B cell (primary cell): ENCODE data around the gene RNF114. TPM values are rescaled to one million over a fixed set of nuclear protein-coding genes. Genes with fewer than 3 reads are reported as not detected.

Experiments
- ATAC-seq: fragments of 200-7000 bp; cut with Tn5 transposase; one replicate; pipeline ENCODE4 v1.10.0; 2021; ENCODE audit warnings: low read depth, mild to moderate bottlenecking, moderate number of reproducible peaks, moderate library complexity
- CTCF ChIA-PET: fragments of 350-600 bp; sonication (Branson Sonifier 250); formaldehyde crosslinking; loops from one replicate; lab custom pipeline; 2021; ENCODE audit warnings: antibody characterized with exemption, inconsistent platforms; lab: Charles Lee
- POLR2A ChIA-PET: fragments of 350-600 bp; sonication (Branson Sonifier 250); formaldehyde crosslinking; loops from one replicate; lab custom pipeline; 2021; ENCODE audit warnings: antibody characterized with exemption; lab: Charles Lee
- DNase-seq: peaks from one replicate; pipeline ENCODE4 v3.0.0; 2013
- H2AFZ ChIP-seq: 2 replicates; pipeline ENCODE4 v1.6.1; 2012; ENCODE audit warnings: mild to moderate bottlenecking, low read depth, low read length; ENCODE audit not compliant: insufficient read depth, poor library complexity, severe bottlenecking
- H3K27ac ChIP-seq, 2 donors: 1 replicate in 1 of 2; 2 replicates in 1 of 2; pipeline ENCODE4 v1.5.1; 2012 to 2013; ENCODE audit warnings: low read length in 2 of 2, mild to moderate bottlenecking in 2 of 2, moderate library complexity in 1 of 2
- H3K27me3 ChIP-seq, 4 experiments: fragments of 200-600 bp in 1 of 4; sonication (generic) in 1 of 4; replicated peaks in 1 of 4; 1 replicate in 2 of 4; 2 replicates in 2 of 4; pipeline versions ENCODE4 v1.6.1 to v1.7.0; 2013 to 2016; ENCODE audit warnings: low read length in 3 of 4, mild to moderate bottlenecking in 2 of 4, mixed read lengths in 1 of 4, moderate library complexity in 1 of 4; ENCODE audit not compliant: insufficient read depth in 4 of 4, control insufficient read depth in 3 of 4; ENCODE audit errors: control extremely low read depth in 1 of 4
- H3K36me3 ChIP-seq, 2 experiments: replicated peaks in 1 of 2; 1 replicate in 1 of 2; 2 replicates in 1 of 2; pipeline versions ENCODE4 v1.6.1 to v1.7.1; 2013; ENCODE audit warnings: low read length in 1 of 2; ENCODE audit not compliant: insufficient read depth in 2 of 2, control insufficient read depth in 1 of 2; ENCODE audit errors: control extremely low read depth in 1 of 2, extremely low read depth in 1 of 2
- H3K4me1 ChIP-seq, 2 donors: fragments of 200-600 bp in 1 of 2; sonication (generic) in 1 of 2; 1 replicate in 1 of 2; 2 replicates in 1 of 2; pipeline versions ENCODE4 v1.5.1 to v1.6.1; 2013 to 2017; ENCODE audit warnings: low read length in 2 of 2; ENCODE audit not compliant: control insufficient read depth in 2 of 2, insufficient read depth in 2 of 2
- H3K4me2 ChIP-seq: replicated peaks from 2 replicates; pipeline ENCODE3; 2012; ENCODE audit warnings: mild to moderate bottlenecking, low read depth, low read length; ENCODE audit not compliant: poor library complexity, severe bottlenecking
- H3K4me3 ChIP-seq, 5 experiments: fragments of 200-600 bp in 1 of 5; sonication (generic) in 1 of 5; 1 replicate in 3 of 5; 2 replicates in 2 of 5; pipeline versions ENCODE4 v1.5.1 to v1.7.0; 2011 to 2016; ENCODE audit warnings: low read length in 4 of 5, mild to moderate bottlenecking in 4 of 5, low read depth in 2 of 5, control low read depth in 1 of 5, moderate library complexity in 1 of 5; ENCODE audit not compliant: insufficient read depth in 1 of 5; ENCODE audit errors: control extremely low read depth in 1 of 5, extremely low read depth in 1 of 5
- H3K79me2 ChIP-seq: fragments of 200-600 bp; sonication (generic); one replicate; pipeline ENCODE4 v1.6.0; 2016; ENCODE audit warnings: low read length; ENCODE audit not compliant: control insufficient read depth, insufficient read depth
- H3K9ac ChIP-seq: fragments of 200-600 bp; sonication (generic); 2 replicates; pipeline ENCODE4 v1.6.1; 2017; ENCODE audit warnings: mild to moderate bottlenecking, low read length, moderate library complexity
- H3K9me3 ChIP-seq, 3 donors: one replicate each; pipeline versions ENCODE4 v1.6.1 to v1.7.1; 2013; ENCODE audit warnings: low read length in 2 of 3; ENCODE audit not compliant: control insufficient read depth in 2 of 3, insufficient read depth in 1 of 3; ENCODE audit errors: control extremely low read depth in 1 of 3
- H4K20me1 ChIP-seq: 2 replicates; pipeline ENCODE4 v1.6.0; 2012; ENCODE audit warnings: mild to moderate bottlenecking, low read length; ENCODE audit not compliant: insufficient read depth, control insufficient read depth, poor library complexity, severe bottlenecking
- H3K27ac Mint-ChIP-seq: one replicate; pipeline ENCODE4 v1.8.0; 2021; ENCODE audit warnings: mixed read lengths
- H3K27me3 Mint-ChIP-seq: one replicate; pipeline ENCODE4 v1.8.0; 2021; ENCODE audit warnings: mixed read lengths
- H3K4me1 Mint-ChIP-seq: one replicate; pipeline ENCODE4 v1.8.0; 2021; ENCODE audit warnings: mixed read lengths
- H3K4me3 Mint-ChIP-seq: one replicate; pipeline ENCODE4 v1.8.0; 2021; ENCODE audit warnings: mixed read lengths
- H3K9me3 Mint-ChIP-seq: one replicate; pipeline ENCODE4 v1.8.0; 2022; ENCODE audit warnings: mixed read lengths; ENCODE audit not compliant: insufficient read depth
- CTCF ChIP-seq: fragments of 200-600 bp; IDR thresholded peaks from one replicate; pipeline ENCODE4 v1.8.0; 2022; ENCODE audit warnings: antibody characterized with exemption, mild to moderate bottlenecking
- EZH2 ChIP-seq: IDR thresholded peaks from 2 replicates; pipeline ENCODE4 v1.6.1; 2012; ENCODE audit warnings: borderline replicate concordance, low read depth, mild to moderate bottlenecking, moderate library complexity, low read length; ENCODE audit not compliant: insufficient read depth, poor library complexity, severe bottlenecking
- WGBS: methylation state at CpG from one replicate; pipeline ENCODE4 v1.1.5; 2013; ENCODE audit warnings: missing lambda C conversion rate; ENCODE audit not compliant: insufficient coverage; 5-methylcytosine and 5-hydroxymethylcytosine counted together
- intact Hi-C: fragments of 100-400 bp; cut with micrococcal nuclease; formaldehyde crosslinking; loops from one replicate; pipeline ENCODE4 v1.10.0; 2022
- polyA plus RNA-seq: library from polyadenylated mRNA; depleted of rRNA; stranded (reverse); fragments of >200 nt; gene quantifications from 2 replicates; pipeline ENCODE4 v1.2.3, GENCODE V29; 2012
- total RNA-seq, 2 donors: library from RNA; stranded (reverse); fragments of 120-200 nt in 1 of 2; gene quantifications; 1 replicate in 1 of 2; 2 replicates in 1 of 2; pipeline versions ENCODE4 v1.2.3 to v1.2.4, GENCODE V29; 2013 to 2022

The RNF114 gene
- total and polyA plus RNA-seq, 2 donors (not counting 1 experiment from before 2014, with no cell fraction given), result 81.7 to 117 TPM

- H3K27me3 Mint-ChIP-seq, result no peaks in the 10 kb centered on the region
- peaks cover 19% of the 10 kb centered on the region for H3K4me1 Mint-ChIP-seq
- Histone ChIP-seq H2AFZ (no peak overlapping the region), H3K79me2 (no peaks in the 10 kb centered on the region), H3K36me3 (no peaks in the 10 kb centered on the region), H3K4me3 (no peak overlapping the region), H3K9ac (no peak overlapping the region), H3K9me3 (peaks cover 0 to 3% (median 0%) of the 10 kb centered on the region in 3 donors), H3K4me1 (peaks cover 11 to 16% of the 10 kb centered on the region in 2 donors), H4K20me1 (no peaks in the 10 kb centered on the region), H3K27me3 (peaks cover 0 to 6% (median 0%) of the 10 kb centered on the region in 4 experiments), H3K4me2 (no peak overlapping the region), H3K27ac (no peak overlapping the region)
- intact Hi-C loops, result no loop called here
- DNase-seq, result no peak
- no peak overlapping the region for H3K27ac Mint-ChIP-seq
- H3K9me3 Mint-ChIP-seq, result no peaks in the 10 kb centered on the region
- POLR2A ChIA-PET, result interaction anchor here (0.6 kb wide), 1 partner anchor 17 kb away, joined by 3 read pairs; no protein-coding TSS in a partner anchor
- CTCF ChIA-PET, result interaction anchor here (1.0 to 13.5 kb wide), 2 partner anchors 52 to 85 kb away, joined by 3 to 531 read pairs; no protein-coding TSS in a partner anchor
- H3K4me3 Mint-ChIP-seq, result no peak overlapping the region
- ATAC-seq, result no peak
- TF ChIP-seq CTCF, result no peak
- TF ChIP-seq EZH2, result no peak
- WGBS, result 93% methylated on average over 6 of the region's 6 CpGs
Measured at GRCh38 chr20:49985157-49985556, 49.0 kb downstream of the RNF114 start.

- Histone ChIP-seq H3K36me3 (no peaks in the 10 kb centered on the region), H3K9ac (no peak overlapping the region), H3K27ac (no peak overlapping the region), H3K4me3 (no peak overlapping the region), H2AFZ (no peak overlapping the region), H4K20me1 (no peaks in the 10 kb centered on the region), H3K4me2 (no peak overlapping the region), H3K79me2 (no peaks in the 10 kb centered on the region), H3K4me1 (peaks cover 11 to 16% of the 10 kb centered on the region in 2 donors), H3K27me3 (peaks cover 0 to 6% (median 0%) of the 10 kb centered on the region in 4 experiments), H3K9me3 (peaks cover 0 to 3% (median 0%) of the 10 kb centered on the region in 3 donors)
- Mint-ChIP-seq H3K4me3 (no peak overlapping the region), H3K4me1 (peaks cover 16% of the 10 kb centered on the region), H3K27me3 (no peaks in the 10 kb centered on the region), H3K27ac (no peak overlapping the region), H3K9me3 (no peaks in the 10 kb centered on the region)
- ChIA-PET CTCF (interaction anchor here (1.8 to 13.5 kb wide), 2 partner anchors 85 kb away, joined by 25 to 531 read pairs; no protein-coding TSS in a partner anchor), POLR2A (interaction anchor here (0.6 kb wide), 1 partner anchor 17 kb away, joined by 3 read pairs; no protein-coding TSS in a partner anchor)
- WGBS, result 91% methylated on average over 9 of the region's 13 CpGs
- DNase-seq (no peak), ATAC-seq (no peak)
- intact Hi-C loops, result no loop called here
- TF ChIP-seq EZH2 (no peak), CTCF (no peak)
Measured at GRCh38 chr20:49985617-49986016, 49.4 kb downstream of the RNF114 start.
